SK-N-MC (cell line): Measurements from ENCODE around the gene ATG12.

ENCODE experiments used
- DNase-seq: peaks from one replicate; pipeline ENCODE4 v3.0.0-alpha.2; 2011; ENCODE audit warnings: low read depth, low spot score
- H3K27ac ChIP-seq: fragments of 200-600 bp; sonication (generic); 2 replicates; pipeline ENCODE4 v1.5.1; 2016; ENCODE audit warnings: mixed run types
- H3K36me3 ChIP-seq: fragments of 200-600 bp; sonication (generic); 2 replicates; pipeline ENCODE4 v1.6.1; 2017; ENCODE audit warnings: antibody characterized with exemption, low read length, mixed read lengths; ENCODE audit not compliant: insufficient read depth
- H3K4me3 ChIP-seq: fragments of 200-600 bp; sonication (generic); 2 replicates; pipeline ENCODE4 v1.5.1; 2016
- H3K9ac ChIP-seq: fragments of 200-600 bp; sonication (generic); 2 replicates; pipeline ENCODE4 v1.8.0; 2017; ENCODE audit warnings: mixed run types, mixed read lengths; ENCODE audit not compliant: insufficient read length
- H3K9me3 ChIP-seq: fragments of 200-600 bp; sonication (generic); 2 replicates; pipeline ENCODE4 v1.6.1; 2017; ENCODE audit warnings: low read depth, mild to moderate bottlenecking, antibody characterized with exemption, low read length, moderate library complexity, mixed read lengths
- EZH2 ChIP-seq: fragments of 200-600 bp; sonication (generic); IDR thresholded peaks from one replicate; pipeline ENCODE4 v1.6.1; 2017; ENCODE audit warnings: antibody characterized with exemption
- FOXP2 ChIP-seq: optimal IDR thresholded peaks from 2 replicates; pipeline ENCODE3; 2011; ENCODE audit warnings: mild to moderate bottlenecking, moderate library complexity; ENCODE audit not compliant: insufficient read depth; ENCODE audit errors: extremely low read length, control extremely low read depth
- POLR2AphosphoS5 ChIP-seq: IDR thresholded peaks from 2 replicates; pipeline ENCODE4 v1.6.1; 2012; ENCODE audit warnings: mild to moderate bottlenecking, low read depth, low read length, borderline replicate concordance

ATG12 gene

DNA sequence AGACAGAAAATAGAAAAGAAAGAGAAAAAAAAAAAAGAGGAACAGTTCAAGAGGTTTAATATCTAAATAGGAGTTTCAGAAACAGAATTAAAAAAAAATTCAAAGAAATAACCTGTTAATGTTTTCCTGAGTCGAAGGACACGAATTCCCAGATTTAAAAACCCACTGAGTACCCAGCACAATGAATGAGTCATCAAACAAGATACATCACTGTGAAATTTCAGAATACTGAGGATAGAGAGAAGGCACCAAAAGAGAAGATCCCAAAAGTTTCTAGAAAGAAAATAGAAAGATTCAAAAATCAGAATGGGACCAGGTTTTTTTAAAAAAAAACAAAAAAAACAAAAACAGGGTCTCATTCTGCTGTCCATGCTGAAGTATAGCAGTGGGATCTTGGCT is 33.7 kb downstream of the ATG12 start:
- Histone ChIP-seq H3K36me3 (no peaks in the 10 kb centered on the region), H3K4me3 (no peak overlapping the region), H3K9me3 (no peaks in the 10 kb centered on the region), H3K27ac (no peak overlapping the region), H3K9ac (no peak overlapping the region)
- DNase-seq, result no peak
- no peak for TF ChIP-seq POLR2AphosphoS5
- TF ChIP-seq FOXP2, result no peak
- no peak for TF ChIP-seq EZH2

DNA sequence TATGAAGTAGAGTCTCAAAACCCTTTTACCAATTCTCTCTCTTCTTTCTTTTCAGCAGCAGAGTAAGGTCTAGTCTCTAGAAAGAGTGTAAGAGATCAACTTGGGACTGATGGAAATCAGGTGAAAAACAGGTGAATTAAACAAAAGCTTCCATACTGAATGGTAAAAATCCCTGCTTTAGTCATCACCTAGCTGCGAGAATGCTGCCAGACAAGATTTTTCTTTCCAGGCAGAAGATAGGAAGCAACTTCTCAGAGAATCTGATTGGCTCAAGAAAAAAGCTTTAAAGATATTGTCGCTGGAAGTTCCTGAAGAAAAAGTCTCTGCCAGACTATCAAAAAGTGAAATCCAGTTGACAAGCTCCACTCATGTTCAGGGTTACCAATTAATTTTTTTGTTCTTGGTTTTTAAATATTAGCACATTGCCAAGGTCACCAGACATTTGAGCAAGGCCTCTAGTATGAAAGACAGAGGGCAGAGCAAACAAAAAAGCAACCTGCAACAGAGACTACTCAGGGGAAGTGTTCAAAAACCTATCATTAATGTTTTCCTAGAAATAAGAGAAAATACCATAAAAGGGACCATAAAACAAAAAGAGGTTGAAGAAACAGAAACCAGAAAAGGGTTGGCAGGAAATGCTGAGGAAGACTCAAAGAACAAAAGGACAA is 34.2 kb downstream of the ATG12 start:
- no peak for DNase-seq
- Histone ChIP-seq H3K9me3 (no peaks in the 10 kb centered on the region), H3K36me3 (no peaks in the 10 kb centered on the region), H3K27ac (no peak overlapping the region), H3K9ac (no peak overlapping the region), H3K4me3 (no peak overlapping the region)
- TF ChIP-seq EZH2 (no peak), FOXP2 (no peak), POLR2AphosphoS5 (no peak)

DNA sequence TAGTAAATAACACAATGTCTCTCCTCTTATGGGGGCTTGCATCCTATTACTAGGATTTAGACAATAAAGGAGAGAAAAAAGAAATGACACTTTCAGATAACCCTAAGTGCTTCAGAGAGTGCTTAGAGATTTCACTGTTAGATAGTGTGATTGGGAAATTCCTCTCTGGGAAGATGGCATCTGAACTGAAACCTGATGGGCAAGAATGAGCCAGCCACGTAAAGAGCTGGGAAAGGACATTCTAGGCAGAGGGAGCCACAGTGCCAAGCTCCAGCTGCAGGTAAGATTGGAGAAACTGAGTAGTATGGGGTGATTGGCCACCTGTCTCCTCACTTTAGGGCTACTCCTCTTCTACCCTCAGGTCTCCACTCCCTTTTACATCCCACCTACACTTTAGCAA is 39.4 kb downstream of the ATG12 start:
- TF ChIP-seq FOXP2, result no peak
- TF ChIP-seq EZH2, result no peak
- TF ChIP-seq POLR2AphosphoS5, result no peak
- Histone ChIP-seq H3K36me3 (no peaks in the 10 kb centered on the region), H3K27ac (no peak overlapping the region), H3K4me3 (no peak overlapping the region), H3K9ac (no peak overlapping the region), H3K9me3 (no peaks in the 10 kb centered on the region)
- DNase-seq, result no peak

DNA sequence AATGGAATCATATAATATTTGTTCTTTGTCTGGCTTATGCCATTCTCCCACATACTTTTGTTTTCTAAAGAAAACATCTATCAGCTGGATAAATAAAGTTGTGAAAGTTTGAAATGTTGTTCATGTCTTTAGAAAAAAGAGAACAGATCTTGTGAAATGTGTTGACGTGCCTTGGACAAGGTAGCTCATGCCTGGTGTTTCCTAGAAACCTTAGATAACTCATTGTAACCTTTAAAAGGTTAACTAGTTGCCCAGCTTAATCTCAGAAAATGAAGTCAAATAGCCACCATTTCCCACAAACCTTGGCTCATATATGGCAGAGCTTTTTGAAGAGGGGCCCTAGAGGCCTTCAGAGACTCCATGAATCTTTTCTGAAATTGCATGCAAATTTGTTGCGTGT is 40.2 kb downstream of the ATG12 start:
- Histone ChIP-seq H3K4me3 (no peak overlapping the region), H3K36me3 (no peaks in the 10 kb centered on the region), H3K9ac (no peak overlapping the region), H3K9me3 (no peaks in the 10 kb centered on the region), H3K27ac (no peak overlapping the region)
- TF ChIP-seq POLR2AphosphoS5, result no peak
- no peak for TF ChIP-seq EZH2
- no peak for TF ChIP-seq FOXP2
- DNase-seq, result no peak

DNA sequence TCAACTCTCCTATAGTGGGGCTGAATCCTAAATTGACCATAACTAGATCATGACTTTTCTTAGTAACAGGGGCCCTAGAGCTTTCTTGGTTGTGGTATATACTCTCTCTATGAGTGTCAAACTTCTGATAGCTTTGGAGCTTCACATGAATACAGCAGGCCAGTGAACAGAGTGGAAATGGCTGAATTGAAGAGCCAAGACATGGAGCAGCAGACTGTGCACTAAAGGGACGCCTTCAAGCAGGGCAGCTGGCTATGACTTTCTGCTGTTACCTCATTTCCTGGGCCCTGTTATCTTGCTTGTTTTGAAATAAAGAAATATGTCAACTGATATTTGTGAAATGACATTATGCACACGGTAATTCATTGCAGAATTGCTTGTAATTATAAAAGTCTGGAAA is 41.3 kb downstream of the ATG12 start:
- no peak for TF ChIP-seq FOXP2
- no peak for TF ChIP-seq POLR2AphosphoS5
- TF ChIP-seq EZH2, result no peak
- H3K27ac ChIP-seq, result no peak overlapping the region
- no peak for DNase-seq
- no peak overlapping the region for H3K9ac ChIP-seq
- no peaks in the 10 kb centered on the region for H3K36me3 ChIP-seq
- H3K4me3 ChIP-seq, result no peak overlapping the region
- no peaks in the 10 kb centered on the region for H3K9me3 ChIP-seq

DNA sequence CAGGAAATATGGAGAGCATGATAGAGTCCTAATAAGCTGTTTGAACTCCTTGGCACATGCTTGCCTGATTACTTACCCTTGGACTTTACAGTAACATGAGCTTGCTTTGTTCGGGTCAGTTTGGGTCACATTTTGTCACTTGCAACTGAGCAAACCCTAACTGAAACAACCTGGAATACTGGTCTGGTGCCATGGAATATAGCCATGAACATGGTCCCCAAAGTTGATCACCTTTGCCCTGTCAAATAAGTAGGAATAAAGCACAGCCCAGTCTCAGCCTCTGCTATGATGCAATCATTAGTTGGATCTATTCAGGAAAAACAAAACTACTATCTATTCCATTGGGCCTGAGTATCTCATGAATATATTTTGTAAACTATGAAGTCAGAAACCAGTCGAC is 43.1 kb downstream of the ATG12 start:
- Histone ChIP-seq H3K27ac (no peak overlapping the region), H3K9me3 (no peaks in the 10 kb centered on the region), H3K4me3 (no peak overlapping the region), H3K9ac (no peak overlapping the region), H3K36me3 (no peaks in the 10 kb centered on the region)
- DNase-seq, result no peak
- TF ChIP-seq FOXP2 (no peak), EZH2 (no peak), POLR2AphosphoS5 (no peak)

DNA sequence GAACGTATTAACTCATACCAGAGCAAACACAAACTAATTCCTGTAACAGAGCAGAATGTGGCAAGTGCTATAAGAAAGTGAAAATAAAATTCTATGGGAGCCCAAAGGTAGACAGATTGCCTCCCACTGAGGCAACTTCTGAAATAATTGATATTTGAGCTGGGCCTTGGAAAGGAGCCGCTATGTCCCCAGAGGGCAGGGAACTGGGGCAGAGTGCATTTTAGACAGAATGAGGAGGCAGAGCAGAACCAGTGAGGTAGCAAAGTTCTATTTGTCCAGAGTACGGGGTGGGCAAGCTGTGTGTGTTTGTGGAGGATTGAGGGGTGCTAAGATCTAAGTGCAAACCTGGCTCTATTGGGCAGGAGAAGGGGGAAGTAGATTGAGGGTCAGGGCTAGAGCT is 44.7 kb downstream of the ATG12 start:
- H3K9me3 ChIP-seq, result no peaks in the 10 kb centered on the region
- H3K9ac ChIP-seq, result no peak overlapping the region
- no peak for TF ChIP-seq EZH2
- no peak for TF ChIP-seq POLR2AphosphoS5
- TF ChIP-seq FOXP2, result no peak
- H3K27ac ChIP-seq, result no peak overlapping the region
- no peak for DNase-seq
- H3K4me3 ChIP-seq, result no peak overlapping the region
- H3K36me3 ChIP-seq, result no peaks in the 10 kb centered on the region

DNA sequence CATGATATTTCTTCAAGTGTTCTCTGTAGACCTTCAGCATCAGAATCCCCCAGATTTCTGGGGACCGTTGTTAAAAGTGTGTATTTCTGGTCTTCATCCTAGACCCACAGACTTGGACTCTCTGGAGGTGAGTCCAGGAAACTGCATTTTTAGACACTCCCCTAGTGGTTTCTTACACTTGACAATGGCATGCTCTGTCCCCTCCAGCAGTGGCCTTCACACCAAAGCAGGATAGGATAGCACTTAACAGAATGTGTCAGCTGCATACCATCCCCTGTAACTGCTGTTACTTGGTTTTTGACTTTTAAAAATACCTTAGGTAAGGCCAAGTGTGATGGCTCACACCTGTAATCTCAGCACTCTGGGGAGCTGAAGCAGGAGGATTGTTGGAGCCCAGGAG is 45.7 kb downstream of the ATG12 start:
- TF ChIP-seq FOXP2 (no peak), POLR2AphosphoS5 (no peak), EZH2 (no peak)
- Histone ChIP-seq H3K4me3 (no peak overlapping the region), H3K27ac (no peak overlapping the region), H3K9me3 (no peaks in the 10 kb centered on the region), H3K36me3 (no peaks in the 10 kb centered on the region), H3K9ac (no peak overlapping the region)
- DNase-seq, result no peak

DNA sequence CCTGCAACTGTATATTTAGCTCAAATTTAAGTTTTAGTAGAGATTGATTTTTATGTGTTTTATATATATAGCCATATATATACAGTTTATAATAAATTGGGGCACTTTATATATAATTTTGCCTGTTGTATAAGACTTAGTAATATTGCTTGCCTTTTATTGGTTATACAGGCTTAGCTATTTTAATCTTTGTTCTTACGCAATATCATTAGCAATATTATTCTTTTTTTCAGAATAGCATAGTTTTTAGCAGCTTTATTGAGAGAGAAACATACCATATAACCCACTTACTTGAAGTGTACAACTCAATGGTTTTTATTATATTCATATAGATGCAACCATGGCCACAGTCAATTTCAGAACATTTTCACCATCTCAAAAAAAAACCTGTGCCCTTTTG is 52.9 kb downstream of the ATG12 start:
- no peak overlapping the region for H3K4me3 ChIP-seq
- H3K9ac ChIP-seq, result no peak overlapping the region
- no peaks in the 10 kb centered on the region for H3K36me3 ChIP-seq
- TF ChIP-seq FOXP2 (no peak), EZH2 (no peak), POLR2AphosphoS5 (no peak)
- no peaks in the 10 kb centered on the region for H3K9me3 ChIP-seq
- H3K27ac ChIP-seq, result no peak overlapping the region
- no peak for DNase-seq
